SU-DHL-6 (cell line): Measurements from ENCODE around the gene ETNK2.

Source experiments
- EZH2phosphoT487 ChIP-seq: fragments of 200-600 bp; sonication (generic), shearing (Covaris generic); conservative IDR thresholded peaks from 2 replicates; pipeline ENCODE4 v1.6.1; 2018; ENCODE audit warnings: mild to moderate bottlenecking, antibody characterized with exemption, low read length, moderate library complexity, mixed read lengths
- TF ChIP-seq, protein P1 (sequence below): fragments of 200-600 bp; sonication (generic); IDR thresholded peaks from one replicate; pipeline ENCODE4 v1.5.1; 2017; ENCODE audit warnings: antibody characterized with exemption, mild to moderate bottlenecking, low read length, moderate library complexity; ENCODE audit not compliant: insufficient read depth, poor library complexity, severe bottlenecking

GRCh38 chr1:204124639-204125038 lies 27.2 kb downstream of the ETNK2 start:
- TF ChIP-seq, protein P1, sequence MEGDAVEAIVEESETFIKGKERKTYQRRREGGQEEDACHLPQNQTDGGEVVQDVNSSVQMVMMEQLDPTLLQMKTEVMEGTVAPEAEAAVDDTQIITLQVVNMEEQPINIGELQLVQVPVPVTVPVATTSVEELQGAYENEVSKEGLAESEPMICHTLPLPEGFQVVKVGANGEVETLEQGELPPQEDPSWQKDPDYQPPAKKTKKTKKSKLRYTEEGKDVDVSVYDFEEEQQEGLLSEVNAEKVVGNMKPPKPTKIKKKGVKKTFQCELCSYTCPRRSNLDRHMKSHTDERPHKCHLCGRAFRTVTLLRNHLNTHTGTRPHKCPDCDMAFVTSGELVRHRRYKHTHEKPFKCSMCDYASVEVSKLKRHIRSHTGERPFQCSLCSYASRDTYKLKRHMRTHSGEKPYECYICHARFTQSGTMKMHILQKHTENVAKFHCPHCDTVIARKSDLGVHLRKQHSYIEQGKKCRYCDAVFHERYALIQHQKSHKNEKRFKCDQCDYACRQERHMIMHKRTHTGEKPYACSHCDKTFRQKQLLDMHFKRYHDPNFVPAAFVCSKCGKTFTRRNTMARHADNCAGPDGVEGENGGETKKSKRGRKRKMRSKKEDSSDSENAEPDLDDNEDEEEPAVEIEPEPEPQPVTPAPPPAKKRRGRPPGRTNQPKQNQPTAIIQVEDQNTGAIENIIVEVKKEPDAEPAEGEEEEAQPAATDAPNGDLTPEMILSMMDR = no peak
- TF ChIP-seq EZH2phosphoT487 = no peak
